ENCODE results near the gene TSHZ2.
"Not testable (repeated sequence)": the region's sequence is repeated elsewhere in the genome, so short reads cannot be mapped to it uniquely, and the experiment has no call there.

Gene TSHZ2

GRCh38 chr20:53319716-53320115 lies 347.6 kb downstream of the TSHZ2 start:
- TF ChIP-seq POLR2A (IDR thresholded peaks at IDR 0.05; ENCODE audit: low read depth, low read length): no peak
- no peak for FAIRE-seq
- DNase-seq (ENCODE audit: insufficient read length, low spot score): no peak

- DNase-seq (ENCODE audit: insufficient read length, low spot score) (no peak), FAIRE-seq (no peak)
- TF ChIP-seq POLR2A (IDR thresholded peaks at IDR 0.05; ENCODE audit: low read depth, low read length): no peak
Measured at GRCh38 chr20:53320701-53321100, 348.5 kb downstream of the TSHZ2 start.

- DNase-seq (ENCODE audit: insufficient read length, low spot score): no peak
- TF ChIP-seq POLR2A (IDR thresholded peaks at IDR 0.05; ENCODE audit: low read depth, low read length): no peak
- FAIRE-seq: no peak
Measured at GRCh38 chr20:53321596-53321995, 349.4 kb downstream of the TSHZ2 start.

DNA sequence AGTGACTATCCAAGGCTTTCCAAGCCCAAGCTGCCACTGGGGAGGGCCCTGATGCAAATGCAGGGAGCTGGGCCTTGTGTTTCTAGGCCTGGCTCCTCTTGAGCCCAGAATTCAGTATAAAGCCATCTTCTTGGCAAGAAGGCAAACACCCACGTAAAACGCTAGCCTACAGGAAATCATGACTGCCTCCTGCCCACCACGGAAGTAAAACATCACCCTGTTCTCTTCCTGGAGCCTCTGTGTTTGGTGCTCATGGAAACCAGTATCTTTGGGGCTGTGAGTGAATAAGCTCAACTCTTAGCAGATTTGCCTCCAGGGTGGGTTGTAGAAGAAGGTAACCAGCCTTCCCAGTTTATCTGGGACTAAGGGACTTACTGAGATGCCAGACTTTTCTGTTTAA lies 350.5 kb downstream of the TSHZ2 start:
- no peak for TF ChIP-seq POLR2A (IDR thresholded peaks at IDR 0.05; ENCODE audit: low read depth, low read length)
- DNase-seq (ENCODE audit: insufficient read length, low spot score) (no peak), FAIRE-seq (no peak)

DNA sequence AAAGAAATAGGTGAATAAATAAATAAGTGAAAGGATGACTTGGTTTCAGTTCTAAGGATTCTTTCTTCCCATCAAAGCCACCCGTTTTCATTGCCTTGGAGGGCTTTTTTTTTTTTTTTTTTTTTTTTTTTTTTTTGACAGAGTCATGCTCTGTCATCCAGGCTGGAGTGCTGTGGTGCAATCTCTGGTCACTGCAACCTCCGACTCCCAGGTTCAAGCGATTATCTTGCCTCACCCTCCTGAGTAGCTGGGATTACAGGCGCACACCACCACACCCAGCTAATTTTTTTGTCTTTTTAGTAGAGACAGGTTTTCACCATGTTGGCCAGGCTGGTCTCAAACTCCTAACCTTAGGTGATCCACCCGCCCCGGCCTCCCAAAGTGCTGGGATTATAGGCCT lies 351.3 kb downstream of the TSHZ2 start:
- DNase-seq (ENCODE audit: insufficient read length, low spot score); FAIRE-seq: not testable (repeated sequence)

DNA sequence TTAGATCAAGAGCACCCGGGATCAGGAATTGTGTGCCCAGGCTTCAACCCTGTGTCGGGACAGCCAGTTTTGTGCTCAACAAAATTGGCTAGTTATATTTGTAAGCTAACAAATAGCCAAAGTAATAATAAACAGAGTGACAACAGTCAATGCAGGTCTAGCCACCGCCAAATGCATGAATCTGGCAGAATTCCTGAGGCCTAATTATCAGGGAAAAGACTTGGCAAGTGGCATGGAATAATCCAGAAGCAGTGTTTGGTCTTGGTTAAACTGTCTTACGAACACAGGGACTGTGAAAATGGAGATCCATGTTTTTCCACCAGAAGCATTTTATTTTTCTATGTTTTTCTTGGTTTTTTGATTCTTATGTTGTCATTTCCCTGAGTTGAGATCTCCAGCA lies 352.7 kb downstream of the TSHZ2 start:
- TF ChIP-seq POLR2A (IDR thresholded peaks at IDR 0.05; ENCODE audit: low read depth, low read length): no peak
- no peak for FAIRE-seq

DNA sequence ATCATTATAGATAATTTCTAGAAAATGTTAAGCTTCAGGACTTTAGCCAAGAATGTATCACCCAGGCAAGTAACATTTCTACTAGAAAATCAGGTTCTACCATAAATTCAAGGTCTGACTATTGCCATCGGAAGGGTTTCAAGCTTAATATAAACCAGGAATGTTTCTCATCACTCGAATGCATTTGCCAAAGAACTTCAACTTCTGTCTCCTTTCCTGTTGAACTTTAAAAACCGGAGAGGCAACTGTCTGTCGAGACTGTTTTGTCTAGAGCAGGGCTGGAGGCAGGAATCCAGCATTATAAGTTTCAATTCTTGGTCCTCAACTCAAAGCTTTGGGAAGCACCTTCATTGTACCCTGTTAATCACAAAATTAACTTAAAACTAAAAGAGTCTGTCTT lies 356.8 kb downstream of the TSHZ2 start:
- no peak for FAIRE-seq
- TF ChIP-seq POLR2A (IDR thresholded peaks at IDR 0.05; ENCODE audit: low read depth, low read length): no peak
- DNase-seq (ENCODE audit: insufficient read length, low spot score): no peak

More for the DNA sequence above, 352.7 kb downstream of the TSHZ2 start:
- DNase-seq (ENCODE audit: insufficient read length, low spot score): no peak

- no peak for FAIRE-seq
- no peak for TF ChIP-seq POLR2A (IDR thresholded peaks at IDR 0.05; ENCODE audit: low read depth, low read length)
Measured at GRCh38 chr20:53329781-53330180, 357.6 kb downstream of the TSHZ2 start.

DNA sequence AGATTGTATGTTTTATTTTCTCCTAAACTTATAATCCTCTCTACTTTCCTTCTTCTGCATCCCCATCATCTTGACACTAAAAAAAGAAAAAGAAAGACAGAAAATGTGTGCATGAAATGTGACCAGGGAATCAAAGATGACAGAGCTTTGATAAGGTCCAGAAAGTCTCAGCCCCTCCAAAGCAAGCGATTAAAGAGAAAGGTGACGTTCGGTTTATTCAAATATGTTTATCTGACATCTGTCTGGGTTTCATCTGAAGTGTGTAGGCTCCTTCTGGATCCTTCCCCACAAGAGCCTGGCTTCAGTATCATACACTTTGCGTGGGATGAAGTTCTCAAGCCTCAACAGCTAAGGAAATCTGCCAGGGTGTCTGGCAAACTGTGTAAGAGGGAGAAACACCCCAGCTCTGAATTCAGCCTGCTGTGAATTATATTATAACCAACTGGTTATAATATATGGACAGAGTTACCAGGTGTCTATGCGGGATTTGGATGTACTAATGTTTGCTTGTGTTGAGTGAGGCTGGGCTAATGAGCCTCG lies 358.5 kb downstream of the TSHZ2 start:
- FAIRE-seq (no peak), DNase-seq (ENCODE audit: insufficient read length, low spot score) (no peak)
- TF ChIP-seq POLR2A (IDR thresholded peaks at IDR 0.05; ENCODE audit: low read depth, low read length): no peak

More at GRCh38 chr20:53329781-53330180, 357.6 kb downstream of the TSHZ2 start:
- DNase-seq (ENCODE audit: insufficient read length, low spot score): no peak

DNA sequence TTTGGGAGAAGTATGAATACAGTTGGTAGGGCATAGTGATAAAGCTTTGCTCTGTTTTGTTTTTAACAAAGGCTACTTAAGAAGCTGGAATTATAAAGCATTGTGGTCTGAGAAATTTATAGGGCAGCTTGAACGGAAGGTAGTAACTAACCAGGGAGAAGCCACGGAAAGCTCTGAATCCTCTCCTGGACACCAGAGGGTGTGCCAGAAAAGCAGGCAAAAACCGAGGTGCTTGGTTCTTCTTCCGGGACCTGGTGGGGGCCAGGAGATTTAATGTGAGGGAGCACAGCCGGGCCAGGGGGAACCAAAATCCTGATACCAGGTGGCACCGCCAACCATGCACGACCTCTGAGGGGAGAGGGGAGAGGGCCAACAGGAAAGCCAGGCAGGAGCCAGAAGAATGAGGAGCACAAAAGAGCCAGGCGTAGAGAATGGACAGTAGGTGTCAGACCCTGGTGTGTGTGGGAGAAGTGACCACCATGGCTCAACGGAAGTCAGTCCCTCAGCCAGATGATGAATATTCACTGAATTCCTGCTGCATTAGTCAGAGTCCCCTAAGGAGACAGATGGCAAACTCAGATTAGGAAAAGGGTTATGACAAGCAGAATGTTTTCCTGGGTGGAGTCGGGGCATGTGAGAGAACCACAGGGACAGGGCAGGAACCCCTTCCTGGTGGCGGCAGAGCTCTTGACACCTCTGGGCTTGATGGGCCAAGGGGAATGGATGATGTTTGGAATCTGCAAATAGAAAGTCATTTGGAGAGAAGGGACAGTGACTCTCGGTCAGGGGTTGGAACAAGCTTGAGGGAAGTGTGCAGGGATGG lies 359.2 kb downstream of the TSHZ2 start:
- FAIRE-seq: no peak
- DNase-seq (ENCODE audit: insufficient read length, low spot score): peak; percentile 30
- TF ChIP-seq POLR2A (IDR thresholded peaks at IDR 0.05; ENCODE audit: low read depth, low read length): no peak; the same call in 1 of the 2 replicates

GRCh38 chr20:53332022-53332837 lies 360.1 kb downstream of the TSHZ2 start:
- DNase-seq (ENCODE audit: insufficient read length, low spot score): no peak
- FAIRE-seq: no peak
- TF ChIP-seq POLR2A (IDR thresholded peaks at IDR 0.05; ENCODE audit: low read depth, low read length): 0 out of 2 replicates have a peak, but pooled peaks have one; percentile 4

GRCh38 chr20:53334861-53335260 lies 362.7 kb downstream of the TSHZ2 start:
- no peak for FAIRE-seq

DNA sequence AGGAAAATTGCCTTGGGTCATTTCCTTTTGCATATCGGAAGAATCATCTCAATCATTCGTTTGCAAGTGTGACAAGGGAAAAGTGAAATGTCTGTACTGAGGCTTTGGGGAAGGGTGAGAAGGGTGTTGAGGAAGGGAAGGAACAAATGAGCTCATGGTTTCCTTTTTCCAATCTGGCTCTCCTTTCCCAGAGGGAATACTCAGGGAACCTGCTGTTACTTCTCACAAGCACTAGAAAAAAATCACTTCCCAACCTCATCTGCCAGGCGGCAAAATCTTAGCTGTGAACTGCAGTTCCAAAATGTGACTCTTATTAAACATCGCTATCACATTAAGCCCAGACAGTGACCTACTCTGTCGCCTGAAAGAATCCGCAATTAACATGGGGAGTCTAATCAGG lies 363.4 kb downstream of the TSHZ2 start:
- TF ChIP-seq POLR2A (IDR thresholded peaks at IDR 0.05; ENCODE audit: low read depth, low read length): no peak
- FAIRE-seq (no peak), DNase-seq (ENCODE audit: insufficient read length, low spot score) (no peak)

More at GRCh38 chr20:53334861-53335260, 362.7 kb downstream of the TSHZ2 start:
- no peak for TF ChIP-seq POLR2A (IDR thresholded peaks at IDR 0.05; ENCODE audit: low read depth, low read length)
- no peak for DNase-seq (ENCODE audit: insufficient read length, low spot score)

DNA sequence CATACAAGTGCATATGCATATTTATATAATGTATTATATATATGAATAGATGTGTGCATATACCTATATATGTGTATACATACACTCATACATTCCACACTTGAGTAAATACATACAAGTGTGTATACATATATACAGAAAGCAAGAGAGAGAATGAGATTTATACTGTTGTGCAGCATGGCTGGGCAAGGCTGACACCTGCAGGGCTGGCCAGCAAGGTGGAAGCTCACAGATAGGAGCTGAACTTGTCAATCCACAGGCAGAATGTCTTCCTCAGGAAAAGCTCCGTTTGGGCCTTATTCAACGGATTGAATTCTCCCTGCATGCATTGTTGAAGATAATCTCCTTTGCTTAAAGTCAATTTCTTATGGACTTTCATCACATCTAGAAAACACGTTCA lies 364.7 kb downstream of the TSHZ2 start:
- no peak for DNase-seq (ENCODE audit: insufficient read length, low spot score)
- FAIRE-seq: no peak
- no peak for TF ChIP-seq POLR2A (IDR thresholded peaks at IDR 0.05; ENCODE audit: low read depth, low read length)

All from H54 (cell line).